ENCODE measurements around the gene WEE2.
A peak's percentile ranks its signal among the peaks of the same experiment; 100 is the strongest.

The WEE2 gene

DNA sequence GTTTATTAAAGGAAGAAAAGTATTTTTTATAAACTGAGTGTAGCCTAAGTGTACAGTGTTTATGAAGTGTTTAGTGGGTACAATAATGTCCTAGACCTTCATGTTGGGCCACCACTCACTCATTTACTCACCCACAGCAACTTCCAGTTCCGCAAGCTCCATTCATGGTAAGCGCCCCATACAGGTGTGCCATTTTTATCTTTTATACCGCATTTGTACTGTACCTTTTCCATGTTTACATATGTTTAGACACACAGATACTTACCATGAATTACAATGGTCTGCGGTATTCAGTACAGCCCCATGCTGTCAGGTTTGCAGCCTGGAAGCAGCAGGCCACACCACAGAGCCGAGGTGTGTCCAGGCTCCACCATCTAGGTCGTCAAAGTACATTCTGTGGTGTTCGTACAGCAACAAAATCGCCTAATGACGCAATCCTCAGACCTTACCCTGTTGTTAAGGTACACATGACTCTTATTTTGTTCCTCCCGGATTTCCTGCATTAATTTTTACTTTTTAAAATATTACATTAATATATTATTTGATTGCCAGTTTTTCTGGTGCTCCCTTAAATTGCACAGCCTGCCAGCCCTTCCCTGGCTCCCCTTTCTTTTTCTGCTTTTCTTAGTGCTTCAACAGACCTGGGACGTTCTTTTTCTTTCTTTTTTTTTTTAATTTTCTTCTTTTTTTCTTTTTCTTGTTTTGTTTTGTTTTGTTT, 29.1 kb downstream of the WEE2 start (continued):
- TF ChIP-seq, protein P1, sequence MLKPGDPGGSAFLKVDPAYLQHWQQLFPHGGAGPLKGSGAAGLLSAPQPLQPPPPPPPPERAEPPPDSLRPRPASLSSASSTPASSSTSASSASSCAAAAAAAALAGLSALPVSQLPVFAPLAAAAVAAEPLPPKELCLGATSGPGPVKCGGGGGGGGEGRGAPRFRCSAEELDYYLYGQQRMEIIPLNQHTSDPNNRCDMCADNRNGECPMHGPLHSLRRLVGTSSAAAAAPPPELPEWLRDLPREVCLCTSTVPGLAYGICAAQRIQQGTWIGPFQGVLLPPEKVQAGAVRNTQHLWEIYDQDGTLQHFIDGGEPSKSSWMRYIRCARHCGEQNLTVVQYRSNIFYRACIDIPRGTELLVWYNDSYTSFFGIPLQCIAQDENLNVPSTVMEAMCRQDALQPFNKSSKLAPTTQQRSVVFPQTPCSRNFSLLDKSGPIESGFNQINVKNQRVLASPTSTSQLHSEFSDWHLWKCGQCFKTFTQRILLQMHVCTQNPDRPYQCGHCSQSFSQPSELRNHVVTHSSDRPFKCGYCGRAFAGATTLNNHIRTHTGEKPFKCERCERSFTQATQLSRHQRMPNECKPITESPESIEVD (tag by site-specific recombination; IDR thresholded peaks at IDR 0.05) = no peak

DNA sequence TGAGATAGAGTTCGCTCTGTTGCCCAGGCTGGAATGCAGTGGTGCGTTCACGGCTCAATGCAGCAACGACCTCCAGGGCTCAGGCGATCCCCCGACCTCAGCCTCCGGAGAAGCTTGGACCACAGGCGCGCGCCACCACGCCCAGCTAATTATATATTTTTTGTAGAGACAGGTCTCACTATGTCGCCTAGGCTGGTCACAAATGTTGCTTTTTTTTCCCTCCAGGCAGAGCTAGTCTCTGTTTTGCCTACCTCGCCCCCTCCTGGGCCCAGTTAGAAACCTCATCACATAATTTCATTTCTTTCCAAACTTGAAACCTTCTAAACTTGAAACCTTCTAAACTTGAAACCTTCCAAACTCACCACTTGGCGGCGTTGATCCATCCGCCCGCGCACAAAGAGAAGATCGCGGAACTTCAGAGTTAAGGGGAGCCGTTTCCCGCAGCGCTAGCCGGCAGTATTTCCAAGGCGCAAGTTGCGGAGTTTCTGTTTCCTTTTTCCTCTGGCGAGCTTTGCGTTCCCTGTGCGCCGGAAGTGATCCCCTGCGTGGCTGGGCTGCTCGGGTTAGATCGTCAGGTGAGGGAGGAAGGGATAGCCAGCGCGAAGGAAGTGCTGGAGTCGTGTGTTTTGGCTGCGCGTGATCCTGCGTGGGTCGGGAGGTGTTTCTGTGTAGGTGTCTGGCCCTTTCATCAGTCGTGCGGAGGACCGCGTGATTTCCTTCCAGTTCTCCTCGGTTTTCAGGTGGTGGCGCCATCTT, 29.9 kb downstream of the WEE2 start, which contains the start of gene SSBP1:
Gene SSBP1 (plus strand): TSS at position 523 of the 756 bp plus-strand sequence. CDS start 809 bp downstream, outside the sequence.
- ChIA-PET POLR2A (interaction anchor here (0.6 to 1.8 kb wide), 12 partner anchors 11 to 666 kb away, joined by 3 to 12 read pairs (median 3); partner anchors contain the start of gene DENND11), CTCF (interaction anchor here (0.6 to 3.0 kb wide), 26 partner anchors 9 to 1171 kb away, joined by 3 to 23 read pairs (median 4); partner anchors contain the start of gene WEE2)
- no peaks in the 10 kb centered on the region for H3K9me3 ChIP-seq (ENCODE audit: control insufficient read depth, insufficient read depth, low read depth, low read length)
- TF ChIP-seq ZNF610 (tag by site-specific recombination; IDR thresholded peaks at IDR 0.05; ENCODE audit: borderline replicate concordance) (peak; percentile 81), ZNF473 (tag by site-specific recombination; IDR thresholded peaks at IDR 0.05) (no peak), YY2 (tag by site-specific recombination; IDR thresholded peaks at IDR 0.05) (peak; percentile 83; the same call in 1 of the 2 replicates), ZNF184 (tag by site-specific recombination; IDR thresholded peaks at IDR 0.05) (peak; percentile 89), ZSCAN16 (tag by site-specific recombination; IDR thresholded peaks at IDR 0.05) (no peak; the same call in 1 of the 2 replicates), ZNF747 (tag by site-specific recombination; IDR thresholded peaks at IDR 0.05) (no peak), ZFHX2 (tag by site-specific recombination; conservative IDR thresholded peaks at IDR 0.05) (peak; percentile 93), RBAK (tag by site-specific recombination; IDR thresholded peaks at IDR 0.05) (no peak), ZNF175 (tag by site-specific recombination; IDR thresholded peaks at IDR 0.05) (no peak), ZFP37 (tag by site-specific recombination; IDR thresholded peaks at IDR 0.05) (peak; percentile 97), SALL2 (tag by site-specific recombination; IDR thresholded peaks at IDR 0.05; ENCODE audit: borderline replicate concordance) (peak; percentile 75; the same call in 1 of the 2 replicates), WT1 (tag by site-specific recombination; IDR thresholded peaks at IDR 0.05) (no peak), TCF7L2 (IDR thresholded peaks at IDR 0.05; ENCODE audit: borderline replicate concordance, low read depth, low read length) (no peak), ZXDB (tag by site-specific recombination; IDR thresholded peaks at IDR 0.05) (peak; percentile 94), GLIS2 (tag by site-specific recombination; IDR thresholded peaks at IDR 0.05) (peak; percentile 90), MEIS1 (CRISPR knock-in tag; IDR thresholded peaks at IDR 0.05; ENCODE audit: borderline replicate concordance) (no peak), ZNF202 (tag by site-specific recombination; IDR thresholded peaks at IDR 0.05; ENCODE audit: borderline replicate concordance) (no peak), ZNF768 (tag by site-specific recombination; IDR thresholded peaks at IDR 0.05) (no peak), KLF9 (tag by site-specific recombination; IDR thresholded peaks at IDR 0.05; ENCODE audit: low read depth) (peak; percentile 57; the same call in 1 of the 2 replicates), GLIS1 (tag by site-specific recombination; IDR thresholded peaks at IDR 0.05) (peak; percentile 48)
- TF ChIP-seq, protein P2, sequence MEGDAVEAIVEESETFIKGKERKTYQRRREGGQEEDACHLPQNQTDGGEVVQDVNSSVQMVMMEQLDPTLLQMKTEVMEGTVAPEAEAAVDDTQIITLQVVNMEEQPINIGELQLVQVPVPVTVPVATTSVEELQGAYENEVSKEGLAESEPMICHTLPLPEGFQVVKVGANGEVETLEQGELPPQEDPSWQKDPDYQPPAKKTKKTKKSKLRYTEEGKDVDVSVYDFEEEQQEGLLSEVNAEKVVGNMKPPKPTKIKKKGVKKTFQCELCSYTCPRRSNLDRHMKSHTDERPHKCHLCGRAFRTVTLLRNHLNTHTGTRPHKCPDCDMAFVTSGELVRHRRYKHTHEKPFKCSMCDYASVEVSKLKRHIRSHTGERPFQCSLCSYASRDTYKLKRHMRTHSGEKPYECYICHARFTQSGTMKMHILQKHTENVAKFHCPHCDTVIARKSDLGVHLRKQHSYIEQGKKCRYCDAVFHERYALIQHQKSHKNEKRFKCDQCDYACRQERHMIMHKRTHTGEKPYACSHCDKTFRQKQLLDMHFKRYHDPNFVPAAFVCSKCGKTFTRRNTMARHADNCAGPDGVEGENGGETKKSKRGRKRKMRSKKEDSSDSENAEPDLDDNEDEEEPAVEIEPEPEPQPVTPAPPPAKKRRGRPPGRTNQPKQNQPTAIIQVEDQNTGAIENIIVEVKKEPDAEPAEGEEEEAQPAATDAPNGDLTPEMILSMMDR (tag by site-specific recombination; IDR thresholded peaks at IDR 0.05) = peak; percentile 95
- TF ChIP-seq, protein P3, sequence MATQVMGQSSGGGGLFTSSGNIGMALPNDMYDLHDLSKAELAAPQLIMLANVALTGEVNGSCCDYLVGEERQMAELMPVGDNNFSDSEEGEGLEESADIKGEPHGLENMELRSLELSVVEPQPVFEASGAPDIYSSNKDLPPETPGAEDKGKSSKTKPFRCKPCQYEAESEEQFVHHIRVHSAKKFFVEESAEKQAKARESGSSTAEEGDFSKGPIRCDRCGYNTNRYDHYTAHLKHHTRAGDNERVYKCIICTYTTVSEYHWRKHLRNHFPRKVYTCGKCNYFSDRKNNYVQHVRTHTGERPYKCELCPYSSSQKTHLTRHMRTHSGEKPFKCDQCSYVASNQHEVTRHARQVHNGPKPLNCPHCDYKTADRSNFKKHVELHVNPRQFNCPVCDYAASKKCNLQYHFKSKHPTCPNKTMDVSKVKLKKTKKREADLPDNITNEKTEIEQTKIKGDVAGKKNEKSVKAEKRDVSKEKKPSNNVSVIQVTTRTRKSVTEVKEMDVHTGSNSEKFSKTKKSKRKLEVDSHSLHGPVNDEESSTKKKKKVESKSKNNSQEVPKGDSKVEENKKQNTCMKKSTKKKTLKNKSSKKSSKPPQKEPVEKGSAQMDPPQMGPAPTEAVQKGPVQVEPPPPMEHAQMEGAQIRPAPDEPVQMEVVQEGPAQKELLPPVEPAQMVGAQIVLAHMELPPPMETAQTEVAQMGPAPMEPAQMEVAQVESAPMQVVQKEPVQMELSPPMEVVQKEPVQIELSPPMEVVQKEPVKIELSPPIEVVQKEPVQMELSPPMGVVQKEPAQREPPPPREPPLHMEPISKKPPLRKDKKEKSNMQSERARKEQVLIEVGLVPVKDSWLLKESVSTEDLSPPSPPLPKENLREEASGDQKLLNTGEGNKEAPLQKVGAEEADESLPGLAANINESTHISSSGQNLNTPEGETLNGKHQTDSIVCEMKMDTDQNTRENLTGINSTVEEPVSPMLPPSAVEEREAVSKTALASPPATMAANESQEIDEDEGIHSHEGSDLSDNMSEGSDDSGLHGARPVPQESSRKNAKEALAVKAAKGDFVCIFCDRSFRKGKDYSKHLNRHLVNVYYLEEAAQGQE (tag by site-specific recombination; IDR thresholded peaks at IDR 0.05) = peak; percentile 29; the same call in 1 of the 2 replicates
- TF ChIP-seq, protein P4, sequence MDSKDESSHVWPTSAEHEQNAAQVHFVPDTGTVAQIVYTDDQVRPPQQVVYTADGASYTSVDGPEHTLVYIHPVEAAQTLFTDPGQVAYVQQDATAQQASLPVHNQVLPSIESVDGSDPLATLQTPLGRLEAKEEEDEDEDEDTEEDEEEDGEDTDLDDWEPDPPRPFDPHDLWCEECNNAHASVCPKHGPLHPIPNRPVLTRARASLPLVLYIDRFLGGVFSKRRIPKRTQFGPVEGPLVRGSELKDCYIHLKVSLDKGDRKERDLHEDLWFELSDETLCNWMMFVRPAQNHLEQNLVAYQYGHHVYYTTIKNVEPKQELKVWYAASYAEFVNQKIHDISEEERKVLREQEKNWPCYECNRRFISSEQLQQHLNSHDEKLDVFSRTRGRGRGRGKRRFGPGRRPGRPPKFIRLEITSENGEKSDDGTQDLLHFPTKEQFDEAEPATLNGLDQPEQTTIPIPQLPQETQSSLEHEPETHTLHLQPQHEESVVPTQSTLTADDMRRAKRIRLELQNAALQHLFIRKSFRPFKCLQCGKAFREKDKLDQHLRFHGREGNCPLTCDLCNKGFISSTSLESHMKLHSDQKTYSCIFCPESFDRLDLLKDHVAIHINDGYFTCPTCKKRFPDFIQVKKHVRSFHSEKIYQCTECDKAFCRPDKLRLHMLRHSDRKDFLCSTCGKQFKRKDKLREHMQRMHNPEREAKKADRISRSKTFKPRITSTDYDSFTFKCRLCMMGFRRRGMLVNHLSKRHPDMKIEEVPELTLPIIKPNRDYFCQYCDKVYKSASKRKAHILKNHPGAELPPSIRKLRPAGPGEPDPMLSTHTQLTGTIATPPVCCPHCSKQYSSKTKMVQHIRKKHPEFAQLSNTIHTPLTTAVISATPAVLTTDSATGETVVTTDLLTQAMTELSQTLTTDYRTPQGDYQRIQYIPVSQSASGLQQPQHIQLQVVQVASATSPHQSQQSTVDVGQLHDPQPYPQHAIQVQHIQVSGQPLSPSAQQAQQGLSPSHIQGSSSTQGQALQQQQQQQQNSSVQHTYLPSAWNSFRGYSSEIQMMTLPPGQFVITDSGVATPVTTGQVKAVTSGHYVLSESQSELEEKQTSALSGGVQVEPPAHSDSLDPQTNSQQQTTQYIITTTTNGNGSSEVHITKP (tag by site-specific recombination; IDR thresholded peaks at IDR 0.05) = peak; percentile 85

More for the DNA sequence above, 29.9 kb downstream of the WEE2 start, which contains the start of gene SSBP1:
- Histone ChIP-seq H3K27ac (ENCODE audit: extremely low read depth, low read depth, low read length) (peak within 1 kb of the TSS; percentile 13), H3K36me3 (ENCODE audit: control insufficient read depth in 2 of 2, insufficient read depth in 1 of 2, low read length in 2 of 2) (peaks cover under 1 to 36% of the 10 kb centered on the region in 2 experiments), H3K4me1 (ENCODE audit: control insufficient read depth, insufficient read depth, low read length) (no peaks in the 10 kb centered on the region), H3K4me3 (ENCODE audit: low read depth, low read length) (peak within 1 kb of the TSS; percentile 64)

Measured in HEK293 (cell line).